Endothelial cell of umbilical vein (primary cell): Measurements from ENCODE around the gene CHMP4B. TPM values are rescaled to one million over a fixed set of nuclear protein-coding genes. Genes with fewer than 3 reads are reported as not detected.

ENCODE experiments used
- BruUV-seq: library from RNA; stranded (reverse); fragments of 400-500 nt; replicated peaks from 2 replicates; lab custom pipeline; 2021; lab: Mats Ljungman, UMichigan
- CTCF ChIA-PET: fragments of 300-600, 350-600 bp; sonication (Branson Sonifier 250); formaldehyde crosslinking; loops from one replicate; lab custom pipeline; 2021; ENCODE audit warnings: antibody characterized with exemption, inconsistent platforms; lab: Charles Lee
- POLR2A ChIA-PET: fragments of 300-600, 350-600 bp; sonication (Branson Sonifier 250); formaldehyde crosslinking; loops from one replicate; lab custom pipeline; 2021; ENCODE audit warnings: antibody characterized with exemption, inconsistent platforms; lab: Charles Lee
- DNase-seq: peaks from one replicate; pipeline ENCODE4 v3.0.0-alpha.2; 2011; ENCODE audit warnings: low read depth, low spot score
- FAIRE-seq: peaks from 2 replicates; lab custom pipeline; 2011; peaks lifted over from hg19 to GRCh38; lab: Jason Lieb, UNC
- H2AFZ ChIP-seq: 2 replicates; pipeline ENCODE4 v1.6.0; 2012; ENCODE audit warnings: low read depth, low read length, control low read depth, inconsistent platforms
- H3K27ac ChIP-seq: 2 replicates; pipeline ENCODE4 v1.5.1; 2011; ENCODE audit warnings: low read depth, mild to moderate bottlenecking, control low read depth, low read length, moderate library complexity; ENCODE audit not compliant: insufficient read depth
- H3K27me3 ChIP-seq, 2 experiments: 2 replicates each; pipeline versions ENCODE4 v1.6.0 to v1.6.1; 2011; ENCODE audit warnings: low read length in 2 of 2, mixed read lengths in 1 of 2; ENCODE audit not compliant: control insufficient read depth in 2 of 2, insufficient read depth in 2 of 2
- H3K36me3 ChIP-seq, 2 experiments: 2 replicates in 1 of 2; 3 replicates in 1 of 2; pipeline ENCODE4 v1.5.1; 2011; ENCODE audit warnings: low read length in 2 of 2, mild to moderate bottlenecking in 1 of 2, moderate library complexity in 1 of 2; ENCODE audit not compliant: control insufficient read depth in 2 of 2, insufficient read depth in 2 of 2; ENCODE audit errors: extremely low read depth in 1 of 2
- H3K4me1 ChIP-seq: 3 replicates; pipeline ENCODE4 v1.5.1; 2011; ENCODE audit warnings: mild to moderate bottlenecking, low read length; ENCODE audit not compliant: control insufficient read depth, insufficient read depth; ENCODE audit errors: extremely low read depth
- H3K4me2 ChIP-seq: 2 replicates; pipeline ENCODE4 v1.6.1; 2011; ENCODE audit warnings: low read length, control low read depth, mixed read lengths; ENCODE audit not compliant: insufficient read depth
- H3K4me3 ChIP-seq, 3 experiments: fragments of 200-600 bp in 1 of 3; sonication (generic), shearing (Covaris generic) in 1 of 3; replicated peaks in 1 of 3; 2 replicates each; pipeline ENCODE4 v1.5.1; 2011 to 2016; ENCODE audit warnings: control low read depth in 3 of 3, low read length in 3 of 3, mild to moderate bottlenecking in 2 of 3, inconsistent platforms in 1 of 3, low read depth in 1 of 3, moderate library complexity in 1 of 3; ENCODE audit not compliant: insufficient read depth in 1 of 3
- H3K79me2 ChIP-seq: 2 replicates; pipeline ENCODE4 v1.6.0; 2012; ENCODE audit warnings: low read length, inconsistent platforms; ENCODE audit not compliant: control insufficient read depth, insufficient read depth
- H3K9ac ChIP-seq: replicated peaks from 2 replicates; pipeline ENCODE3; 2011; ENCODE audit warnings: low read length, control low read depth; ENCODE audit not compliant: insufficient read depth; ENCODE audit errors: extremely low read depth
- H3K9me1 ChIP-seq: replicated peaks from 3 replicates; pipeline ENCODE4 v1.6.0; 2011; ENCODE audit warnings: mild to moderate bottlenecking, low read length; ENCODE audit not compliant: control insufficient read depth, insufficient read depth; ENCODE audit errors: extremely low read depth
- H3K9me3 ChIP-seq: replicated peaks from 2 replicates; pipeline ENCODE4 v1.5.1; 2012; ENCODE audit warnings: low read length, inconsistent platforms; ENCODE audit not compliant: control insufficient read depth, insufficient read depth
- H4K20me1 ChIP-seq: replicated peaks from 2 replicates; pipeline ENCODE3; 2011; ENCODE audit warnings: mild to moderate bottlenecking, low read length; ENCODE audit not compliant: control insufficient read depth, insufficient read depth; ENCODE audit errors: extremely low read depth
- CTCF ChIP-seq, 2 donors: IDR thresholded peaks; 1 replicate in 1 of 2; 2 replicates in 1 of 2; pipeline ENCODE4 v1.5.1; 2011; ENCODE audit warnings: low read length in 2 of 2, mild to moderate bottlenecking in 2 of 2, moderate library complexity in 2 of 2, control low read depth in 1 of 2, inconsistent platforms in 1 of 2, low read depth in 1 of 2; ENCODE audit not compliant: insufficient read depth in 1 of 2; ENCODE audit errors: extremely low read depth in 1 of 2
- EZH2 ChIP-seq: IDR thresholded peaks from 2 replicates; pipeline ENCODE4 v1.6.1; 2012; ENCODE audit warnings: borderline replicate concordance, low read depth, mild to moderate bottlenecking, moderate library complexity, low read length, inconsistent platforms; ENCODE audit not compliant: severe bottlenecking
- FOS ChIP-seq: IDR thresholded peaks from 2 replicates; pipeline ENCODE4 v1.6.1; 2011; ENCODE audit warnings: mild to moderate bottlenecking, low read length, moderate library complexity, borderline replicate concordance; ENCODE audit not compliant: insufficient read depth
- GATA2 ChIP-seq: IDR thresholded peaks from 2 replicates; pipeline ENCODE4 v1.7.0; 2011; ENCODE audit warnings: low read depth, mild to moderate bottlenecking, moderate library complexity, mixed read lengths, low read length; ENCODE audit not compliant: insufficient read length, insufficient read depth
- JUN ChIP-seq: IDR thresholded peaks from 2 replicates; pipeline ENCODE4 v1.6.1; 2011; ENCODE audit warnings: borderline replicate concordance, low read depth; ENCODE audit not compliant: insufficient read length, insufficient read depth
- MAX ChIP-seq: IDR thresholded peaks from 2 replicates; pipeline ENCODE4 v1.6.1; 2011; ENCODE audit not compliant: insufficient read depth, insufficient read length
- MYC ChIP-seq: IDR thresholded peaks from one replicate; pipeline ENCODE4 v1.6.1; 2011; ENCODE audit warnings: mild to moderate bottlenecking, low read depth, low read length
- POLR2A ChIP-seq: IDR thresholded peaks from 2 replicates; pipeline ENCODE4 v1.6.1; 2012; ENCODE audit warnings: low read depth, mild to moderate bottlenecking, control low read depth, low read length
- POLR2AphosphoS5 ChIP-seq: IDR thresholded peaks from 2 replicates; pipeline ENCODE4 v1.6.1; 2012; ENCODE audit warnings: low read depth, mild to moderate bottlenecking, control low read depth, low read length, moderate library complexity; ENCODE audit not compliant: insufficient read depth
- dilution Hi-C: fragments of 300-500 bp; cut with MboI; formaldehyde crosslinking; loops from one replicate; pipeline ENCODE4 v1.15.0; 2019; ENCODE audit warnings: low sequenced_read_pairs; ENCODE audit not compliant: extremely low pct_ligation_motif_present
- intact Hi-C: fragments of 100-400 bp; cut with micrococcal nuclease; formaldehyde crosslinking; loops from one replicate; pipeline ENCODE4 v1.10.0; 2022
- polyA plus RNA-seq, 4 experiments: library from polyadenylated mRNA; depleted of rRNA in 3 of 4; stranded (reverse) in 3 of 4; unstranded in 1 of 4; fragments of >200 nt; gene quantifications; 2 replicates each; pipeline versions ENCODE4 v1.2.1 to v1.2.3, GENCODE V29; 2011 to 2012; ENCODE audit warnings: missing spikeins in 1 of 4
- total RNA-seq: library from RNA; stranded (reverse); gene quantifications from 2 replicates; pipeline ENCODE4 v1.2.3, GENCODE V29; 2021

CHMP4B gene
- total and polyA plus RNA-seq, 2 donors (not counting 3 experiments of a cell fraction or from before 2014, with no cell fraction given) = 64.7 to 112 TPM

GRCh38 chr20:33788351-33789049, 22.6 kb upstream of the CHMP4B start:
- no peak for DNase-seq
- Histone ChIP-seq H3K4me2 (no peak overlapping the region), H3K4me1 (peaks cover 51% of the 10 kb centered on the region), H3K9ac (no peak overlapping the region), H3K36me3 (no peaks in the 10 kb centered on the region), H3K4me3 (no peak overlapping the region), H3K79me2 (no peaks in the 10 kb centered on the region), H3K27me3 (no peaks in the 10 kb centered on the region), H3K9me1 (no peaks in the 10 kb centered on the region), H2AFZ (no peak overlapping the region), H3K9me3 (no peaks in the 10 kb centered on the region), H3K27ac (peak overlapping the region; percentile 97), H4K20me1 (no peaks in the 10 kb centered on the region)
- FAIRE-seq = no peak
- intact Hi-C loops (loop anchor here (1.0 kb wide), 4 partner anchors 56 to 281 kb away; partner anchors contain the start of genes E2F1 and RALY), dilution Hi-C loops (no loop called here)
- ChIA-PET POLR2A (interaction anchor here (1.4 kb wide), 1 partner anchor 71 kb away, joined by 4 read pairs; no protein-coding TSS in a partner anchor), CTCF (interaction anchor here (0.8 to 2.0 kb wide), 6 partner anchors 22 to 324 kb away, joined by 3 to 11 read pairs (median 6); partner anchors contain the start of genes ACTL10, CHMP4B, EIF2S2 and ZNF341)
- no peak for TF ChIP-seq EZH2
- TF ChIP-seq POLR2A = no peak
- TF ChIP-seq CTCF (IDR thresholded peaks at IDR 0.05; ENCODE audit: extremely low read depth in 1 of 2, insufficient read depth in 1 of 2, low read depth in 1 of 2, low read length in 2 of 2) = no peak
- TF ChIP-seq MYC = no peak
- TF ChIP-seq MAX = no peak
- TF ChIP-seq GATA2 = no peak
- TF ChIP-seq JUN = no peak
- TF ChIP-seq FOS = no peak
- TF ChIP-seq POLR2AphosphoS5 = no peak
- no TSS peak for BruUV-seq
